Measurements from ENCODE around the gene DNMT3B. TPM values are rescaled to one million over a fixed set of nuclear protein-coding genes. Genes with fewer than 3 reads are reported as not detected.
"Not testable (repeated sequence)": the region's sequence is repeated elsewhere in the genome, so short reads cannot be mapped to it uniquely, and the experiment has no call there.

DNMT3B gene
- total RNA-seq, 1 donor from 2014 or later, result 0.75 TPM

GRCh38 chr20:32792731-32793458 lies 30.7 kb downstream of the DNMT3B start:
- no peaks in the 10 kb centered on the region for H3K9me3 ChIP-seq
- H3K4me1 ChIP-seq, result no peaks in the 10 kb centered on the region
- no peak overlapping the region for H3K4me3 ChIP-seq
- no peak overlapping the region for H3K27ac ChIP-seq
- DNase-seq (ENCODE audit: low spot score in 2 of 2), result no peak
- intact Hi-C loops (cut with DNase I), result no loop called here
- TF ChIP-seq CTCF (IDR thresholded peaks at IDR 0.05), result no peak
- H3K36me3 ChIP-seq, result peaks cover 0 to 3% of the 10 kb centered on the region in 2 donors
- no peaks in the 10 kb centered on the region for H3K27me3 ChIP-seq

DNA sequence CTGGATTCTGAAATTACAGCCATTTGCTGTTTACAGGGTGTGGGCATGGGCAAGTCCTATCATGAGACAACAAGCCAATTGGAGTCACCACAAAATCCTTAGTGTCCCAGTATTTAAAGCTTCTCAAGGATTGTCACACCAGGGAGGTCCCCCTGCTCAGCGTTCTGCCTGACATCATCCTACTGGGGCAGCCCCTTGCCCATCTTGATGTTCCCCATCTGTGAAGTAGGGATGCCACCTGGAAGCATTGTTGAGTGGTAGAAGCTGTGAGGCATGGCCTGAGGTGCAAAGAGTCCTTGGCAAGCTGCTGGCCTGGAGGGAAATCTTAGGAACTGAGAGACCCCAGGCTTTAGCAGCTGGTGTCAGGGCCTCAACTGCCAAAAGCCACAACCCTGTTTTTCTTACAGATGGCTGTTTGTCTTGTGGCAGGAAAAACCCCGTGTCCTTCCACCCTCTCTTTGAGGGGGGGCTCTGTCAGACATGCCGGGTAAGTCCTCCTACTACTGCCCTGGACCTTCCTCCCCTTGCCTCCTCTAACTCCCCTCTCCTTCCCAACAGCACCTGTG lies 34.3 kb downstream of the DNMT3B start:
- no peak overlapping the region for H3K4me3 ChIP-seq
- no peaks in the 10 kb centered on the region for H3K9me3 ChIP-seq
- DNase-seq (ENCODE audit: low spot score in 2 of 2), result no peak
- no peak overlapping the region for H3K27ac ChIP-seq
- no peak for TF ChIP-seq CTCF (IDR thresholded peaks at IDR 0.05)
- no peaks in the 10 kb centered on the region for H3K27me3 ChIP-seq
- intact Hi-C loops (cut with DNase I), result no loop called here
- no peaks in the 10 kb centered on the region for H3K4me1 ChIP-seq
- H3K36me3 ChIP-seq, result no peaks in the 10 kb centered on the region

DNA sequence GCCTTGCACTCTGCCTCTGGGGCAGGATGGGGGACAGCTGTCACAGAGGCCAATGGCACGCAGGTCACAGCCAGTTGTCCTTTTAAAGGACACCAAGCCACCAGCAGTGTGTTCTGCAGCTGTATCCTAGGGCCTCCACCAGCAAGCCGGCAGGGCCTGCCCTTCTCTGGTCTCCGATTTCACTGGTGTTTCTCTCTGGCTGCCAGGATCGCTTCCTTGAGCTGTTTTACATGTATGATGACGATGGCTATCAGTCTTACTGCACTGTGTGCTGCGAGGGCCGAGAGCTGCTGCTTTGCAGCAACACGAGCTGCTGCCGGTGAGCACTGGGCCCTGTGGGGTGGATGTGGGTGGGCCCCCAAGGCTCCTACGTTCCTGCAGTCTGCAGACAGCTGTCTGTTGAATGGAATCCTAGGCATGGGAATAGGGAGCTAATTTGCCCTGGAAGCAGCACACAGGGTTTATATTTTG lies 34.8 kb downstream of the DNMT3B start:
- Histone ChIP-seq H3K9me3 (no peaks in the 10 kb centered on the region), H3K36me3 (no peaks in the 10 kb centered on the region), H3K4me1 (no peaks in the 10 kb centered on the region), H3K4me3 (no peak overlapping the region), H3K27ac (no peak overlapping the region), H3K27me3 (no peaks in the 10 kb centered on the region)
- DNase-seq (ENCODE audit: low spot score in 2 of 2), result no peak
- no peak for TF ChIP-seq CTCF (IDR thresholded peaks at IDR 0.05)
- intact Hi-C loops (cut with DNase I), result no loop called here

GRCh38 chr20:32797571-32797970 lies 35.4 kb downstream of the DNMT3B start:
- intact Hi-C loops (cut with DNase I); H3K27ac ChIP-seq; H3K27me3 ChIP-seq; H3K36me3 ChIP-seq; H3K9me3 ChIP-seq; H3K4me3 ChIP-seq; H3K4me1 ChIP-seq; DNase-seq (ENCODE audit: low spot score in 2 of 2): not testable (repeated sequence)

DNA sequence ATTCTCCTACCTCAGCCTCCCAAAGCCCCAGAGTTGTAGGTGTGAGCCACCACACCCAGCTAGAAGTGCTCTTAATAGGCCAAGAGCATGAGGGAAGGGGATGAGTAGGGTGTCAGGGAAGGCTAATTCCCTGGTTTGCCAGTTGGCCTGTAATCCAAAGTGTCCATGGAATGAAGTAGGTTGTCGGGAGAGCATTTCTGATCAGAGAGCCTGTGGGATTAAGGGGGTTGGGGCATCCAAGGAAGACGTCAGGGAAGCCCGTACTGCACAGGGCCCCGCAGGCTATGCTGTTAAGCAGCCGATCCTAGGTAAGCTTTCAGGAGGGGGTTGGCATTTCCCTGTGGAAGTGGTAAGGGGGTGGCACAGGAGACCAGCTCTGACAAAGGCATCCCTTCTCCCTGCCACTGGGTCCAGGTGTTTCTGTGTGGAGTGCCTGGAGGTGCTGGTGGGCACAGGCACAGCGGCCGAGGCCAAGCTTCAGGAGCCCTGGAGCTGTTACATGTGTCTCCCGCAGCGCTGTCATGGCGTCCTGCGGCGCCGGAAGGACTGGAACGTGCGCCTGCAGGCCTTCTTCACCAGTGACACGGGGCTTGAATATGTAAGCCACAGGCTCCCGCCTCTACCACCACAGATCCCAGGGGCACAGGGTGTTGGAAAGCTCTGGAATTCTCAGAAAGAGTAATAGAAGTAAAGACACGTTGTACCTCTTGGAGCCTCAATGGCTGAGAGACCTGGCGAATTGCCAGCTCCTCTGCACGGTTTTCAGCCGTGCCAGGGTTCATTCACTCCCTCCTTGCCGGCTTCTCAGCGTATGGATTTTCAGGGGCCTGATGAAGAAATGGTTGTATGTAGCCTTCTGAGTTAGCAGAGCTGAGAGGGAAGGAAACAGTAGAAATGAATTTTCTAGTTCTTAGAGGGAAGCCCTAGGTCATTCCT lies 36.1 kb downstream of the DNMT3B start:
- Histone ChIP-seq H3K36me3 (peaks cover 0 to 3% of the 10 kb centered on the region in 2 donors), H3K4me1 (no peaks in the 10 kb centered on the region), H3K4me3 (no peak overlapping the region), H3K27ac (no peak overlapping the region), H3K27me3 (no peaks in the 10 kb centered on the region), H3K9me3 (no peaks in the 10 kb centered on the region)
- intact Hi-C loops (cut with DNase I), result no loop called here
- no peak for TF ChIP-seq CTCF (IDR thresholded peaks at IDR 0.05)
- DNase-seq (ENCODE audit: low spot score in 2 of 2), result no peak

- Histone ChIP-seq H3K9me3 (no peaks in the 10 kb centered on the region), H3K4me3 (no peak overlapping the region), H3K36me3 (peaks cover 0 to 4% of the 10 kb centered on the region in 2 donors), H3K27ac (no peak overlapping the region), H3K4me1 (no peaks in the 10 kb centered on the region), H3K27me3 (no peaks in the 10 kb centered on the region)
- DNase-seq (ENCODE audit: low spot score in 2 of 2), result no peak
- no peak for TF ChIP-seq CTCF (IDR thresholded peaks at IDR 0.05)
- intact Hi-C loops (cut with DNase I), result no loop called here
These were observed 40.9 kb downstream of the DNMT3B start for GRCh38 chr20:32803092-32803491.

Measured in ascending aorta (tissue), 2 donors.